ENCODE results near the gene ENDOV. TPM values are rescaled to one million over a fixed set of nuclear protein-coding genes. Genes with fewer than 3 reads are reported as not detected.
A peak's percentile ranks its signal among the peaks of the same experiment; 100 is the strongest.
"Not testable (repeated sequence)": the region's sequence is repeated elsewhere in the genome, so short reads cannot be mapped to it uniquely, and the experiment has no call there.

ENDOV gene
- total RNA-seq, 1 experiment from 2014 or later, result 33.2 TPM

DNA sequence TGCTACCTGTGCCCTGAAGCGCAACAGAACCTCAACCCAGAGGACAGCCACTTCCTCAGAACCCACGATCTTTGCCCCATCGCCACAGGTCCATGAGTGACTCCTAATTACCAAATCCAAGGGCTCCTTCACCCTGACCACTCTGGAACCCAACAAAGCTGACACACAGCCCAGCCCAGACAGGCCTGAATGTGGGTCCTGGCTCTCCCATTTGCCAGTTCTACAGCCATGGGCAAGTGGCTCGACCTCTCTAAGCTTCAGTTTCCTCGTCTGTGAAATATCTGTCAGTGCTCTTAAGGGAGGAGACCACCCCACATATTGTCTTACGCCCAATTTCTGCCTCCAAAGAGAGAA, 18.0 kb upstream of the ENDOV start:
- DNase-seq, result no peak
- no TSS peak for BruUV-seq (replicated peaks)
- H3K27ac Mint-ChIP-seq (ENCODE audit: unreplicated experiment), result peak overlapping the region; percentile 31
- intact Hi-C loops (cut with micrococcal nuclease; ENCODE audit: unreplicated experiment), result no loop called here
- no peak overlapping the region for H3K4me3 Mint-ChIP-seq (ENCODE audit: low read depth, unreplicated experiment)
- H3K36me3 Mint-ChIP-seq (ENCODE audit: insufficient read depth, unreplicated experiment), result peaks cover 15% of the 10 kb centered on the region
- no peaks in the 10 kb centered on the region for H3K27me3 Mint-ChIP-seq (ENCODE audit: unreplicated experiment)
- CTCF ChIA-PET, result no interaction called here
- H3K9me3 Mint-ChIP-seq (ENCODE audit: low read depth, unreplicated experiment), result no peaks in the 10 kb centered on the region
- no peaks in the 10 kb centered on the region for H3K4me1 Mint-ChIP-seq (ENCODE audit: low read depth, unreplicated experiment)
- TF ChIP-seq, protein P1, sequence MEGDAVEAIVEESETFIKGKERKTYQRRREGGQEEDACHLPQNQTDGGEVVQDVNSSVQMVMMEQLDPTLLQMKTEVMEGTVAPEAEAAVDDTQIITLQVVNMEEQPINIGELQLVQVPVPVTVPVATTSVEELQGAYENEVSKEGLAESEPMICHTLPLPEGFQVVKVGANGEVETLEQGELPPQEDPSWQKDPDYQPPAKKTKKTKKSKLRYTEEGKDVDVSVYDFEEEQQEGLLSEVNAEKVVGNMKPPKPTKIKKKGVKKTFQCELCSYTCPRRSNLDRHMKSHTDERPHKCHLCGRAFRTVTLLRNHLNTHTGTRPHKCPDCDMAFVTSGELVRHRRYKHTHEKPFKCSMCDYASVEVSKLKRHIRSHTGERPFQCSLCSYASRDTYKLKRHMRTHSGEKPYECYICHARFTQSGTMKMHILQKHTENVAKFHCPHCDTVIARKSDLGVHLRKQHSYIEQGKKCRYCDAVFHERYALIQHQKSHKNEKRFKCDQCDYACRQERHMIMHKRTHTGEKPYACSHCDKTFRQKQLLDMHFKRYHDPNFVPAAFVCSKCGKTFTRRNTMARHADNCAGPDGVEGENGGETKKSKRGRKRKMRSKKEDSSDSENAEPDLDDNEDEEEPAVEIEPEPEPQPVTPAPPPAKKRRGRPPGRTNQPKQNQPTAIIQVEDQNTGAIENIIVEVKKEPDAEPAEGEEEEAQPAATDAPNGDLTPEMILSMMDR (IDR thresholded peaks at IDR 0.05; ENCODE audit: unreplicated experiment), result no peak

DNA sequence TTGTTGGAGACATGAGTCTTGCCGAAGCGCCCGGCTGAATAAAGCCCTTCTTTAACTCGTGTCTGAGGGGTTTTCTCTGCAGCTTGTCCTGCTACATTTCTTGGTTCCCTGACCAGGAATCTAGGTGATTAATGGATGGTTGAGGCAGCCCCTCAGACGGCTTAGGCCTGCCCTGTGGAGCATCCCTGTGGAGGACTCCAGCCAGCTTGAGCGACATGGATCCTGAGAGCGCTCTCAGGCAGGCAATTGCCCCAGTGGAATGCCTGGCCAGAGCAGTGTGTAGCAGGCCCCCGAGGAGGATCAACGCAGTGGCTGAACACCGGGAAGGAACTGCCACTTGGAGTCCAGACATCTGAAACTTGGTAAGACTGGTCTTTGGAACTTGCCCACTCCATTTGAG, 17.3 kb upstream of the ENDOV start:
- H3K4me1 Mint-ChIP-seq (ENCODE audit: low read depth, unreplicated experiment), result no peaks in the 10 kb centered on the region
- peaks cover 12% of the 10 kb centered on the region for H3K36me3 Mint-ChIP-seq (ENCODE audit: insufficient read depth, unreplicated experiment)
- no peak overlapping the region for H3K4me3 Mint-ChIP-seq (ENCODE audit: low read depth, unreplicated experiment)
- H3K9me3 Mint-ChIP-seq (ENCODE audit: low read depth, unreplicated experiment), result no peaks in the 10 kb centered on the region
- DNase-seq, result no peak
- TF ChIP-seq, protein P1 (IDR thresholded peaks at IDR 0.05; ENCODE audit: unreplicated experiment), result no peak
- no TSS peak for BruUV-seq (replicated peaks)
- H3K27ac Mint-ChIP-seq (ENCODE audit: unreplicated experiment), result no peak overlapping the region
- CTCF ChIA-PET, result no interaction called here
- no peaks in the 10 kb centered on the region for H3K27me3 Mint-ChIP-seq (ENCODE audit: unreplicated experiment)
- intact Hi-C loops (cut with micrococcal nuclease; ENCODE audit: unreplicated experiment), result no loop called here

DNA sequence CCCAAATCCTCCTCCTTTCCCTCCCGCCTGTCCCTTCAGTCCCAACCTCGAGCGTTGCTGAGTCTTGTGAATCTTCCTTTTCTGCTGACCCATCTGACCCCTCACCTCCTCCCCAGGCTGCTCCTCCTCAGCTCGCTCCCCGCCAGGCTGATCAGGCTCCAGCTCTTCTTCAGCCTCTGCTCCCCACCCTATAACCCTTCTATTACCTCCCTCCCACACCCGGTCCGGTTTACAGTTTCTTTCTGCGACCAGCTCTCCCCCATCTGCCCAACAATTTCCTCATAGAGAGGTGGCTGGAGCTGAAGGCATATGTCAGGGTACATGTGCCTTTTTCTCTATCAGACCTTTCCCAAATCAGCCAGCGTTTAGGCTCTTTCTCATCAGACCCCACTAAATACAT, 13.9 kb upstream of the ENDOV start:
- not testable (repeated sequence) for H3K4me3 Mint-ChIP-seq (ENCODE audit: low read depth, unreplicated experiment)

DNA sequence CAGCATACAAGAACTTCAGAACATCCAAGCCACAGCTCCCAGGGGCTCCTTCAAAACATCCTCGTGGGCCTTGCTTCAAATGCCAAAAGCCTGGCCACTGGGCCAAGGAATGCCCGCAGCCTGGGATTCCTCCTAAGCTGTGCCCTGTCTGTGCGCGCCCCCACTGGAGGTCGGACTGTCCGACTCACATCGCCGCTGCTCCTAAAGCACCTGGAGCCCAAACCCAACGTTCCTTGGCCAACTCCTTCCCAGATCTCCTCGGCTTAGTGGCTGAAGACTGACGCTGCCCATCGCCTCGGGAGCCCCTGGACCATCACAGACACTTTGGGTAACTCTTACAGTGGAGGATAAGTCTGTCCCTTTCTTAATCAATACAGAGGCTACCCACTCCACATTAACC, 12.9 kb upstream of the ENDOV start:
- H3K9me3 Mint-ChIP-seq (ENCODE audit: low read depth, unreplicated experiment); H3K27me3 Mint-ChIP-seq (ENCODE audit: unreplicated experiment); H3K36me3 Mint-ChIP-seq (ENCODE audit: insufficient read depth, unreplicated experiment); intact Hi-C loops (cut with micrococcal nuclease; ENCODE audit: unreplicated experiment); H3K4me1 Mint-ChIP-seq (ENCODE audit: low read depth, unreplicated experiment); H3K27ac Mint-ChIP-seq (ENCODE audit: unreplicated experiment); DNase-seq; CTCF ChIA-PET; H3K4me3 Mint-ChIP-seq (ENCODE audit: low read depth, unreplicated experiment); BruUV-seq (replicated peaks): not testable (repeated sequence)

More for the DNA sequence above, 13.9 kb upstream of the ENDOV start:
- H3K36me3 Mint-ChIP-seq (ENCODE audit: insufficient read depth, unreplicated experiment); BruUV-seq (replicated peaks); CTCF ChIA-PET; H3K27ac Mint-ChIP-seq (ENCODE audit: unreplicated experiment); H3K9me3 Mint-ChIP-seq (ENCODE audit: low read depth, unreplicated experiment); H3K27me3 Mint-ChIP-seq (ENCODE audit: unreplicated experiment); DNase-seq; intact Hi-C loops (cut with micrococcal nuclease; ENCODE audit: unreplicated experiment); H3K4me1 Mint-ChIP-seq (ENCODE audit: low read depth, unreplicated experiment): not testable (repeated sequence)

DNA sequence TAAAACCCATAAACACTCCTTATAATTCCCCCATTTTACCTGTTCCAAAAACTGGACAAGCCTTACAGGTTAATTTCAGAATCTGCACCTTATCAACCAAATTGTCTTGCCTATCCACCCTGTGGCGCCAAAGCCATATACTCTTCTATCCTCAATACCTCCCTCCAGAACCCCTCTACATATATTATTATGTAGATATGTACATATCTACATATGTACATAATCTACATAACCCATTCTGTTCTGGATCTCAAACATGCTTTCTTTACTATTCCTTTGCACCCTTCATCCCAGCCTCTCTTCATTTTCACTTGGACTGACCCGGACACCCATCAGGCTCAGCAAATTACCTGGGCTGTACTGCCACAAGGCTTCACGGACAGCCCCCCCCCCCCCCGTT, 12.0 kb upstream of the ENDOV start:
- H3K4me1 Mint-ChIP-seq (ENCODE audit: low read depth, unreplicated experiment), result no peaks in the 10 kb centered on the region
- BruUV-seq (replicated peaks), result no TSS peak
- CTCF ChIA-PET, result no interaction called here
- intact Hi-C loops (cut with micrococcal nuclease; ENCODE audit: unreplicated experiment), result no loop called here
- no peak for DNase-seq
- no peak overlapping the region for H3K4me3 Mint-ChIP-seq (ENCODE audit: low read depth, unreplicated experiment)
- TF ChIP-seq, protein P1 (IDR thresholded peaks at IDR 0.05; ENCODE audit: unreplicated experiment), result no peak
- no peak overlapping the region for H3K27ac Mint-ChIP-seq (ENCODE audit: unreplicated experiment)
- H3K27me3 Mint-ChIP-seq (ENCODE audit: unreplicated experiment), result no peaks in the 10 kb centered on the region
- H3K9me3 Mint-ChIP-seq (ENCODE audit: low read depth, unreplicated experiment), result no peaks in the 10 kb centered on the region
- H3K36me3 Mint-ChIP-seq (ENCODE audit: insufficient read depth, unreplicated experiment), result peaks cover 6% of the 10 kb centered on the region
